Thoracic aorta (tissue), 2 donors: ENCODE data around the gene PAF1. TPM values are rescaled to one million over a fixed set of nuclear protein-coding genes. Genes with fewer than 3 reads are reported as not detected.
"Not testable (repeated sequence)": the region's sequence is repeated elsewhere in the genome, so short reads cannot be mapped to it uniquely, and the experiment has no call there.

Experiments used
- ATAC-seq: fragments of 150-250 bp; one replicate; pipeline ENCODE4 v1.8.0; 2017; ENCODE audit warnings: low read depth; ENCODE audit not compliant: insufficient number of reproducible peaks, low FRiP score
- DNase-seq: peaks from one replicate; pipeline ENCODE4 v3.0.0-alpha.2; 2020; ENCODE audit warnings: low spot score
- H3K27ac ChIP-seq, 2 donors: fragments of 200-600 bp; sonication (generic); 1 replicate in 1 of 2; 2 replicates in 1 of 2; pipeline ENCODE4 v1.5.1; 2016; ENCODE audit warnings: mild to moderate bottlenecking in 2 of 2, moderate library complexity in 2 of 2
- H3K27me3 ChIP-seq: fragments of 200-600 bp; sonication (generic); replicated peaks from 2 replicates; pipeline ENCODE4 v1.6.0; 2016; ENCODE audit warnings: mild to moderate bottlenecking; ENCODE audit not compliant: insufficient read depth
- H3K36me3 ChIP-seq: fragments of 200-600 bp; sonication (generic); one replicate; pipeline ENCODE4 v1.5.1; 2016
- H3K4me1 ChIP-seq, 2 donors: fragments of 200-600 bp; sonication (generic); 1 replicate in 1 of 2; 2 replicates in 1 of 2; pipeline versions ENCODE4 v1.5.1 to v1.6.0; 2016; ENCODE audit warnings: low read depth in 2 of 2, mild to moderate bottlenecking in 1 of 2; ENCODE audit not compliant: control insufficient read depth in 1 of 2
- H3K4me3 ChIP-seq: fragments of 200-600 bp; sonication (generic); 2 replicates; pipeline ENCODE4 v1.5.1; 2016; ENCODE audit warnings: mild to moderate bottlenecking
- H3K9me3 ChIP-seq: fragments of 200-600 bp; sonication (generic); 2 replicates; pipeline ENCODE4 v1.5.1; 2016
- total RNA-seq, 2 donors: library from RNA; depleted of rRNA; stranded (reverse); fragments of >200 nt; gene quantifications; one replicate each; pipeline versions ENCODE4 v1.1.0 to v1.2.3, GENCODE V29; 2016
- TF ChIP-seq, protein P1 (sequence below): fragments of 200-600 bp; sonication (generic); IDR thresholded peaks from one replicate; pipeline ENCODE4 v1.5.1; 2019; ENCODE audit warnings: antibody characterized with exemption

Gene PAF1
- total RNA-seq, 2 donors from 2014 or later, result 25.7 to 34.5 TPM

DNA sequence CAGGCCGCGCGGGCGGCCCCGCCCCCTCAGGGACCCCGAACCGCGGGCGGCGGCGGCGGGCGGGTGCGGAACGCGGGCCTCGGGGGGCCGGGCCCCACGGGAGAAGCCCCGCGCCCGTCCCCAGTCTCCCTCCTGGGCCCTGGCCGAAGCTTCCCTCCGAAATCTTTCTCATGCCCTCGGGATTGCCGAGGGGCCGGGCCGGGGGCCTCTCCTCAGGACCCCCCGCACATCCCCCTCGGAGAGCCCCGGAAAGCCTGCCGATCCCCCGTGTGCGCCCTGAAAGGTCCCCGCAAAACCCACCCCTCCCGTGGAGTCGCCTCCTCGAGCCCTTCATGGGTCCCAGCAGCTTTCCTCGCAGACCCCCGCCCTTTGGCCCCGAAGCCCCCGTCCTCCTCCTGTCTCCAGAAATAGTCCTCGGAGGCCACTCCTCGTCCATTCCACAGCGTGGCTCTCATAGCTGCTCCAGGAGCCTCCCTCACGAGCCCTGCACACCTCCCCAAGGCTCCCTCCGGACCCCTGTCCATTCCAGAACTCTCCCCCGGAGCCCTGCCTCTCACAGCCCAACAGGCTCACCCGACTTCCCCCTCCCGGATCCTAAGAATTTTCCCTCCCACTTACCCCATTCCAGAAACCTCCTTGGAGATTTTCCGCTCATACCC lies 48.1 kb downstream of the PAF1 start:
- TF ChIP-seq, protein P1, sequence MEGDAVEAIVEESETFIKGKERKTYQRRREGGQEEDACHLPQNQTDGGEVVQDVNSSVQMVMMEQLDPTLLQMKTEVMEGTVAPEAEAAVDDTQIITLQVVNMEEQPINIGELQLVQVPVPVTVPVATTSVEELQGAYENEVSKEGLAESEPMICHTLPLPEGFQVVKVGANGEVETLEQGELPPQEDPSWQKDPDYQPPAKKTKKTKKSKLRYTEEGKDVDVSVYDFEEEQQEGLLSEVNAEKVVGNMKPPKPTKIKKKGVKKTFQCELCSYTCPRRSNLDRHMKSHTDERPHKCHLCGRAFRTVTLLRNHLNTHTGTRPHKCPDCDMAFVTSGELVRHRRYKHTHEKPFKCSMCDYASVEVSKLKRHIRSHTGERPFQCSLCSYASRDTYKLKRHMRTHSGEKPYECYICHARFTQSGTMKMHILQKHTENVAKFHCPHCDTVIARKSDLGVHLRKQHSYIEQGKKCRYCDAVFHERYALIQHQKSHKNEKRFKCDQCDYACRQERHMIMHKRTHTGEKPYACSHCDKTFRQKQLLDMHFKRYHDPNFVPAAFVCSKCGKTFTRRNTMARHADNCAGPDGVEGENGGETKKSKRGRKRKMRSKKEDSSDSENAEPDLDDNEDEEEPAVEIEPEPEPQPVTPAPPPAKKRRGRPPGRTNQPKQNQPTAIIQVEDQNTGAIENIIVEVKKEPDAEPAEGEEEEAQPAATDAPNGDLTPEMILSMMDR, result no peak
- ATAC-seq (no peak), DNase-seq (no peak)
- H3K36me3 ChIP-seq, result no peaks in the 10 kb centered on the region
- H3K4me3 ChIP-seq, result peak overlapping the region; percentile 91
- H3K27ac ChIP-seq, result peak overlapping the region; percentile 68 to 78
- no peaks in the 10 kb centered on the region for H3K27me3 ChIP-seq
- no peaks in the 10 kb centered on the region for H3K9me3 ChIP-seq
- H3K4me1 ChIP-seq, result peaks cover 26 to 59% of the 10 kb centered on the region in 2 donors

DNA sequence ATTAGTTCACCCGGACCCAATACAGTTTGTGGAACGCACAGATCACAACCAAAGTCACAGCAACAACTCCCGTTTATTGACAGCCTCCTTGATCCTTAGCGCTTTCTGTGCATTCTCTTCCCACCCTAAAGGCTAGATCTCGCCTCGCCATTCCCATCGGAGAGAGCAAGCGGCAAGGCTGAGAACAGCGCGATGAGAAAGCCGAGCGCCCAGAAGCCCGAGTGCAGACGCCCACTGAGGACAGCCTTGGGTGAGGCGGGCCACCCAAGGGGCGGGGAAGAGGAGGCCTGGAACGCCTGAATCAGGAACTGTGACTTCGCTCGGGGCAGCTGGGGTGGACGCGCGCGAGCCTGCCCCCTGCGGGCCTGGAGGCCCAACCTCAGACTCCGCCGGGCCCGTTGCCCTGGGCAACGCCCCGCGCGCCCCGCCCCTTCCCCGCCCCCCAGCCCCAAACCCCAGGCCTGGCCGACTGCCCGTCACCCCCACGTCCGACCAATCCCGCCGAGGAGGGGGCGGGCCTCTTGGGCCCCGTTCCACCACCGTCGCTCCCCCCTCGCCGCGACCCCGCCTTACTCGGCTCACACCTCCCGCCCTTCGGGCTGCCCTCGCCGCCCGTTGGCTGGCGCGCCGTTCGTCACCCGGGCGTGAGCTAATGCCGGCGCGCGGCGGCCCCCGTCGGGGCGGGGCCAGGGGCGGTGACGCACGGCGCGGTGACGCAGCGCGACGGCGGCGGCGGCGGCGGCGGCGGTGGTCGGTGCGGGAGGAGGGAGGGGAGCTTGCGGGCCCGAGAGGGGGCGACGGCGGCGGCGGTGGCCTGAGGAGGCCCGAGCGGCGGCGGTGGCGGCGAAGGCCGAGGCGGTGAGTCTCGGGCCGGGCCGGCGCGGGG lies 48.9 kb downstream of the PAF1 start, which contains the start of gene SAMD4B:
SAMD4B (plus strand) TSS at position 703 of the 886 bp plus-strand sequence. CDS start 14,473 bp downstream, outside the sequence.
- ATAC-seq (peak; percentile 94), DNase-seq (peak; percentile 91)
- Histone ChIP-seq H3K9me3 (no peaks in the 10 kb centered on the region), H3K36me3 (no peaks in the 10 kb centered on the region), H3K27me3 (no peaks in the 10 kb centered on the region), H3K4me3 (peak within 1 kb of the TSS; percentile 96), H3K27ac (peak within 1 kb of the TSS; percentile 81 to 91), H3K4me1 (peaks cover 26 to 52% of the 10 kb centered on the region in 2 donors)
- TF ChIP-seq, protein P1, result peak; percentile 86

DNA sequence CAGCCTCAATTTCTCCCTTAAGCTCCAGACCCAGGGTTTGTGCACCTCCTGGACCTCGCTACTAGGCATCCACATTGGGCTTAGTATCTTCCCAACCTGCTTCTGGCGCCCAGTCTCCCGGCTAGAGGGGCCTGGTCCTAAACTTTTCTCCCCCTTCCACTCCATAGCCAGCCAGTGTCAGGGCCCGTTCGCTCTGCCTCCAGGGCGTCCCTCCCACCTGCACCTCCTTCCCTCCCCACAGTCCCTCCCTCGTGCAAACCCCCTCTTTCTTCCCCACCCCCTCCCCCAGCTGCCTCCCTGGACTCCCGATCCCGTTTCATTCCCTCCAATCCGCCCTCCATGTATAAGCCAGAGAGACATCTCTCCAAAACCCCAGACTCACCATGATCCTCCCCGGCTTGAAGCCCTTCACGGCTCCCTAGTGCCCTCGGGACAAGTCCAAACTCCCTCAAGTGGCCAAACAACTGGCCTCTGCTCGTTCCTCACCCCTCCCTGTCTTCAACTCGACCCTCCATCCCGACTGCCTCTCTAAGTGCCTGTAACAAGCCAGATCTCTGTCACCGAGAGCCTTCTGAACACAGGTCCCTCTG lies 49.7 kb downstream of the PAF1 start:
- ATAC-seq, result no peak
- TF ChIP-seq, protein P1, result no peak
- DNase-seq, result no peak
- H3K27ac ChIP-seq, result peak overlapping the region; percentile 81 to 91
- H3K4me1 ChIP-seq, result peaks cover 26 to 45% of the 10 kb centered on the region in 2 donors
- H3K4me3 ChIP-seq, result peak overlapping the region; percentile 96
- H3K27me3 ChIP-seq, result no peaks in the 10 kb centered on the region
- no peaks in the 10 kb centered on the region for H3K36me3 ChIP-seq
- H3K9me3 ChIP-seq, result no peaks in the 10 kb centered on the region

DNA sequence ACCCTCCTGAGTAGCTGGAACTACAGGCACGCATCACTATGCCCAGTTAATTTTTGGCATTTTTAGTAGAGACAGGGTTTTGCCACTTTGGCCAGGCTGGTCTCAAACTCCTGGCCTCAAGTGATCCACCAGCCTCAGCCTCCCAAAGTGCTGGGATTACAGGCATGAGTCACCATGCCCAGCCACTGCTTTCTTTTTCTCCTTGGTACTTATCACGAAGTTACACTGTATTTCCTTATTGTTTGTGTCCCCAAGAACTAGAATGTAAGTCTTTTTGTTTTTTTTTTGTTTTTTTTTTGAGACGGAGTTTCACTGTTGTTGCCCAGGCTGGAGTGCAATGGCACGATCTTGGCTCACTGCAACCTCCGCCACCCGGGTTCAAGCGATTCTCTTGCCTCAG lies 50.8 kb downstream of the PAF1 start:
- not testable (repeated sequence) for H3K9me3 ChIP-seq, H3K27me3 ChIP-seq, DNase-seq, H3K27ac ChIP-seq, H3K36me3 ChIP-seq, ATAC-seq, H3K4me3 ChIP-seq
- H3K4me1 ChIP-seq, result peaks cover 20 to 34% of the 10 kb centered on the region in 2 donors

DNA sequence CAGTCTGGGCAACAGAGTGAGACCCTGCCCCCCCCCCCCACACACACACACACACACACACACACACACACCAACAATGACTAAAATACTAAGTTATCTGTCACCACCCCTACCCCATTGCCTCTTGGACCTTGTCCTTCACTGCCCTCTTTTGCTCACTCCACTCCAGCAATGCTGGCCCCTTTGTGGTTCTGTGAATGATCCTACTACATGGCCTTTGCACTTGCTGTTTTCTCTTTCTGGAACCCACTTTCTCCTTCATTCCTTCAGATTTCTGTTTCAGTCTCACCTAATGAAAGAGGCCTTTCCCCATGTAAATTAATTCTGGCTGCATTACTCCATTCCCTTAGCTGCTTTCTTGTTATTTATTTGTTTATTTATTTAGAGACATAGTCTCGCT lies 51.2 kb downstream of the PAF1 start:
- no peaks in the 10 kb centered on the region for H3K36me3 ChIP-seq
- TF ChIP-seq, protein P1, result no peak
- H3K4me3 ChIP-seq, result no peak overlapping the region
- H3K4me1 ChIP-seq, result peaks cover 19 to 29% of the 10 kb centered on the region in 2 donors
- H3K9me3 ChIP-seq, result no peaks in the 10 kb centered on the region
- H3K27ac ChIP-seq, result no peak overlapping the region
- no peaks in the 10 kb centered on the region for H3K27me3 ChIP-seq
- DNase-seq, result no peak
- ATAC-seq, result no peak
